Choroid plexus epithelial cell (primary cell): ENCODE measurements around the gene NDUFAF5.

Experiments used
- DNase-seq: peaks from one replicate; pipeline ENCODE4 v3.0.0-alpha.2; 2010; ENCODE audit warnings: low read depth
- H3K4me3 ChIP-seq: 2 replicates; pipeline ENCODE4 v1.5.1; 2011; ENCODE audit warnings: low read depth, mild to moderate bottlenecking, control low read depth, low read length, moderate library complexity
- TF ChIP-seq, protein P1 (sequence below): conservative IDR thresholded peaks from 2 replicates; pipeline ENCODE4 v1.5.1; 2011; ENCODE audit warnings: low read depth, mild to moderate bottlenecking, control low read depth, inconsistent platforms, low read length, moderate library complexity

Gene NDUFAF5

DNA sequence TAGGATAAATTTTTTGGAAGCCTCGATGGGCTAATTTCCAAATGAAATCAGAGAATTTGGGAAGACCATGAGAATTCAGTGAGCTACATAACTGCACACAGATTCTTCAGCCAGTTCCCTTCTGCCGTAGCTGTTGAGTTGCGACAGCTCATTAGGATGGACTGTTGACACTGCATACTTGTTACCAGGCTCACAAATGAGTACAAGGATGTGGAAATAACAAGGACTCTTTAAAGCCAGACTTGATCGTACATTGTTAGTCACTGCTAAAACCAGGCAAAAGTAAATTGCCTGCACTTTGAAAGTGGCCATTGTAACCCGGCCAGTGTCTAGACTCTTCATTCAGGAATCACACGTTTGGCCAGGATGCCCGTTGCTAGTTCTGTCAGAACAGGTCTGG is 37.0 kb downstream of the NDUFAF5 start:
- peak; percentile 16 for DNase-seq
- TF ChIP-seq, protein P1, sequence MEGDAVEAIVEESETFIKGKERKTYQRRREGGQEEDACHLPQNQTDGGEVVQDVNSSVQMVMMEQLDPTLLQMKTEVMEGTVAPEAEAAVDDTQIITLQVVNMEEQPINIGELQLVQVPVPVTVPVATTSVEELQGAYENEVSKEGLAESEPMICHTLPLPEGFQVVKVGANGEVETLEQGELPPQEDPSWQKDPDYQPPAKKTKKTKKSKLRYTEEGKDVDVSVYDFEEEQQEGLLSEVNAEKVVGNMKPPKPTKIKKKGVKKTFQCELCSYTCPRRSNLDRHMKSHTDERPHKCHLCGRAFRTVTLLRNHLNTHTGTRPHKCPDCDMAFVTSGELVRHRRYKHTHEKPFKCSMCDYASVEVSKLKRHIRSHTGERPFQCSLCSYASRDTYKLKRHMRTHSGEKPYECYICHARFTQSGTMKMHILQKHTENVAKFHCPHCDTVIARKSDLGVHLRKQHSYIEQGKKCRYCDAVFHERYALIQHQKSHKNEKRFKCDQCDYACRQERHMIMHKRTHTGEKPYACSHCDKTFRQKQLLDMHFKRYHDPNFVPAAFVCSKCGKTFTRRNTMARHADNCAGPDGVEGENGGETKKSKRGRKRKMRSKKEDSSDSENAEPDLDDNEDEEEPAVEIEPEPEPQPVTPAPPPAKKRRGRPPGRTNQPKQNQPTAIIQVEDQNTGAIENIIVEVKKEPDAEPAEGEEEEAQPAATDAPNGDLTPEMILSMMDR, result no peak
- no peak overlapping the region for H3K4me3 ChIP-seq

DNA sequence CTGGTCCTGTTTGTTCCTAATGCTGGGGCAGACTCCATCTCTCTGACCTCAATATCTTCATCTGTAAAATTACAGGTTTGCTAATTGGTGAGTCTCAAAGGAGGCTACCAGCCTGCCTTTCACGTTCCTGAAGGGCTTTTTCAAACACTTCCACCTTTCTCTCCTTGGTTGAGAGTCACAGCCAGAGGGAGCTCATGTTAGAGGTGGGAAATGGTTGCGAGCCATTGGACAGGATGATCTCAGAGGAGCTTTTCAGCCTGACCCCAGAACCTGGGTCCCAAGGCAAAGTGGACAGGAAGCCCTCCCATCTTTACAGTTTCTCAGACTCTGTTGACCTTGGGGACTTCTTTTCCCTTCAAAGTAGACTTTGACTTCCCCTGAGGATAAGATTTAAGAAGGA is 37.6 kb downstream of the NDUFAF5 start:
- no peak overlapping the region for H3K4me3 ChIP-seq
- DNase-seq, result no peak
- TF ChIP-seq, protein P1, result peak; percentile 21

DNA sequence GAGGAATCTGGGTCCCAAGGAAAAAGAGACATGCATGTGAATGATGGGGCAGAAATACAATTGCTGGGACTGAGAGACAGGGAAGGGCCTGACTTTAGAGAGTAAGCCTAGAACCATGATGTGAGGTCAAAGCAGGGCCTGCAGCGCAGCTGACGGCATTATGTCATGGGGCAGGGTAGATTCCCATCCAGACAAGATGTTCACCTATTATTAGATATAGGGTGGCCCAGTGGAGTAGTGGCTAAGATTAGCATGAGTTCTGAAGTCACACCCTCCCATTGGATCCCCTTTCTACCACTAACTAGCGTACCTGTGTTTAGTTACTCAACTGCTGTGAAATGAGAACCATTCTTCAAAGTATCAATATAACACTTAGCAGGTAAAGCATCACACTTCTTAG is 39.6 kb downstream of the NDUFAF5 start:
- TF ChIP-seq, protein P1, result no peak
- no peak overlapping the region for H3K4me3 ChIP-seq
- DNase-seq, result no peak

DNA sequence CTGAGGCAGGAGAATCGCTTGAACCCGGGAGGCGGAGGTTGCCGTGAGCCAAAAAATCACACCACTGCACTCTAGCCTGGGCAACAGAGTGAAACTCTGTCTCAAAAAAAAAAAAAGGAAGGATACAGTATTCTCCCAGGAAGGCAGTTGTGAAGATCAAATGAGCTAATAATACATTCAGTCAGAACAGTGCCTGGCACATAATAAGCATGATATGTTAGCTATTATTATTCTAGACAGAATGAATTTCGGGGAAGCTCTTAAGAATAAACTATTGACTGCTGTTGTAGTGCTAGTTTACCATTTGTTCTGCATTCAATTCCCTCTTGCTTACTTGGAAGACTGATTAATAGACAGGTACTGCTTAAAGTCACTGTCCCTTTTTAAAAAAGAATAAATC is 40.6 kb downstream of the NDUFAF5 start:
- no peak for DNase-seq
- TF ChIP-seq, protein P1, result no peak

DNA sequence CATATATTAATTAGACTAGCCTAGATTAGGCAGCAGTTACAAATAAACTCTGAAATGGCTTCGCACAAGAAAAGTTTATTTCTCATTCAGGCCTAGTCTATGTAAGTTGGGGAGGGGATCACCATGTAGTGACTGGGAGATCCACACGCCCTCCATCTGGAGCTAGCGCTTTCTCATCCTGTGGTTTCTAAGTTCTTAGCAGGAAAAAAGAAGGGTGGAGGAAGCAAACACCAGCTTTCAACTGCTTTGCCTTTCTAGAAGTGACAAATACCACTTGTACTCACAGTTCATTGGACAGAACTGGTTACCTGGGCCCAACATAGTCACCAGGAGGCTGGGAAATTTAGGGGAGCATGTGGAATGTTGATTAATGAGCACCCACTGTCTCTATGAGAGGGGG is 46.6 kb downstream of the NDUFAF5 start:
- no peak for DNase-seq

More for the DNA sequence above, 40.6 kb downstream of the NDUFAF5 start:
- H3K4me3 ChIP-seq, result no peak overlapping the region

DNA sequence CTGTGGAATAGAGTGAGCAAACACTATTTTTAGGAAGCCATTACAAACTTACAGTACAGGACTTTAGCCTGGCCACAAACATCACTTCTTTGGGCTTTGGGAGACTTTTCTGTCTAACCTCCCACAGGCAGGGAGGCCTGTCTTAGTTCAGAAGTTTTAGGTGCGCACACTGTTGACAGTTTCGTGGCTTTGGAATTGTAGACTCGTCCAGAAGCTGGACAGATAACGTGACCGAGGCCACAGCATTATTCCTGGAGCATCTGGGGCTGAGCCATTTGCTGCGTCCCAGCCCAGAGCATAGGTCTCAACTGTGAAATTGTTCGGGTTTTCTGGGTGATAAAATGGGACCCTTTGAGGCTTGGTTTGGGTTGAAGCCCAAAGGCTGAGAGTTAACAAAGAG is 53.8 kb downstream of the NDUFAF5 start:
- DNase-seq, result no peak
- TF ChIP-seq, protein P1, result no peak

More for the DNA sequence above, 46.6 kb downstream of the NDUFAF5 start:
- H3K4me3 ChIP-seq, result no peak overlapping the region
- TF ChIP-seq, protein P1, result no peak

DNA sequence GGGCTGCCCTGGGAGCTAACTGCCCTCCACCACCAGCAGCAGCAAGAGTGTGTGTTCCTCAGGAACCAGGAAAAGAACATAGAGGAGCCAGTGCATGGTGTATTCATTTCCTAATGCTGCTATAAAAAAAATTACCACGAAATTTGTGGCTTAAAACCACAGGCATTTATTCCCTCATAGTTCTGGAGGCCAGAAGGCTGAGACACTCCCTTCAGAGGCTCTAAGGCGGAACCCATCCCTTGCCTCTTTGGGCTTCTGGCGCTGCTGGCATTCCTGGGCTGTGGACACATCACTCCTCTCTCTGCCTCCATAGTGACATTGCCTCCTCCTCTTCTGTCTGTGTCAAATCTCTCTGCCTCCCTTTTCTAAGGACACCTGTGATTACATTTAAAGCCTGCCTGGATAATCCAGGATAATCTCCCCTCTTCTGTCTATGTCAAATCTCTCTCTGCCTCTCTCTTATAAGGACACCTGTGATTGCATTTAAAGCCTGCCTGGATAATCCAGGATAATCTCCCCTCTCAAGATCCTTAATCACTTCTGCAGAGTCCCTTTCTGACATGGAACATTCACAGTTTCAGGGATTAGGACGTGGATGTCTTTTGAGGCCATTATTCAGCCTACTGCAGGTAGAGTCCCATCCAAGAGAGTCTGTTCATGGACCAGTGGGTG is 54.7 kb downstream of the NDUFAF5 start:
- H3K4me3 ChIP-seq, result no peak overlapping the region
- TF ChIP-seq, protein P1, result no peak
- peak; percentile 27 for DNase-seq

More for the DNA sequence above, 53.8 kb downstream of the NDUFAF5 start:
- H3K4me3 ChIP-seq, result no peak overlapping the region
